GM12872 (cell line): ENCODE data around the gene INTS2.

Source experiments
- CTCF ChIP-seq: IDR thresholded peaks from 3 replicates; pipeline ENCODE4 v1.5.1; 2011; ENCODE audit warnings: low read depth, mild to moderate bottlenecking, low read length, moderate library complexity; ENCODE audit not compliant: insufficient read depth

The INTS2 gene

DNA sequence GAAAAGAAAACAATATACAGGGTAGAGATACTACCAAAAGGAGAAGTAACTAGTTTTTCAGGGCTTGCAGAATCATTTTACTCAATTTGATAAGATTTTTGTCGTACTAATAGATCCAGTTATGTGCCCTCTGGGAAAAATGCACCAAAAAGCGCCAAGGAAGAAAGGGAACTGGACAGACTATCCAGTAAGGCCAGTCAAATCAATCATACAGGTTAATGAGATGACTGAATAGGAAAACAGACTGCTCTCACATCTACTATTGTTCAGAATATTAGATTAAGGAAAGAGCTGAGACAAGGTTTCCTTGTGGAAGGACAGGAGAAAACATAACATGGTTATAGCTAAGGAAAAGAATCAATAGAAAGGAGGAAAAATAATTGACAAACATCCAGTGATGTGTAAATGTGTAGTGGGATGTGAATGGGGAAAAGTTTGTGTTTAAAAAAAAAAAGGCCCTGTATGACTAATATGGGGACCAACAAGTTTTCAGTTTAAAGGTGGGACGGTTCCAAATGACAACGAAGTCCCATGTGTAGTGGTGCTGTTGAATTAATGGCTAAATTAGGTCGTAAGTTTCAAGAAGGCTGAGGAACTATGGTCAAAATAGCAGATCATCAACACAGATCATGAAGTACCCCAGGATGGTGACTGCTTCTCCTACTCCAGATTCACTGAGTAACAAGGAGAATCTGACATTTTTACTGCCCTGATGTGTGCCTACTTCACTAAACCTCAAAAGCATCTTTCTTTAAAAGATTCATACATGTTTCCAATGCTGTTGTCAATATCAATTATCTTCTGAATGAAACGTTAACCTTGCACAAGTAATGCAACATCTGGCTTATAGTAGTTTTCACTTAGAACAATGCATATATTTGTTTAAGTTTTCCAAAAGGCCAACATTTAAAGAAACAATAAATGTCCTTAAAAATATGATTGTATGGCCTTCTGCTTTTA lies 105.2 kb downstream of the INTS2 start:
- TF ChIP-seq CTCF = no peak

DNA sequence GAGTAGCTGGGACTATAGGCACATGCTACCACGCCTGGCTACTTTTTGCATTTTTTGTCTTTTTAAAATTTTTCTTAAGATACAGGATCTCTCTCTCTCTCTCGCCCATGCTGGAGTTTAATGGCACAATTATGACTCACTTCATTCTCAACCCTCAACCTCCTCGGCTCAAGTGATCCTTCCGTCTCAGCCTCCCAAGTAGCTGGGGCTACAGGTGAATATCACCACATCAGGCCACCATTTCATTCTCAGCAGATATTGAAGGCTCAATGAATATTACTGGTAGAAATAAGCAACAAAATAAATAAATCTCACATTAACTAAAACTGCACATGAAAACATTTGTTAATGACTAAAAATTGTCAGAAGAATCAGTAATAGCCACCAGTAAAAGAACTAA lies 106.1 kb downstream of the INTS2 start:
- no peak for TF ChIP-seq CTCF

DNA sequence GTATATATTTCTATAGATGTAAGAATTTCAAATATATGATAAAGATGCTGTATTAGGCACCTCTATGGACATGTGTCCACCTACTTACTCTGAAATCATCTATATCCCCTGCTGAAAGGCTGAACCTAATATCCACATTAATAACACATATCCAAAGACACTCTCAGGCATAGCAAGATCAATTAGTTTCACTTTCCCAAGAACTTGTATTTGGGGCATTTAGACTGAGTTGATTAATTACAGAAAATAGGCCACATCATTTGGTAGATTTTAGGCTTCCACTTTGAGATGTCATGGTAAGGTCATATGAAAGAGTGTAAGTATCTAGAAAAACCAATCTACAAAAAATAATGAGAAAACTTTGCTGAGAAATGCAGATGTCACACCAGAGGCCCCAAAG lies 109.6 kb downstream of the INTS2 start:
- TF ChIP-seq CTCF = no peak

DNA sequence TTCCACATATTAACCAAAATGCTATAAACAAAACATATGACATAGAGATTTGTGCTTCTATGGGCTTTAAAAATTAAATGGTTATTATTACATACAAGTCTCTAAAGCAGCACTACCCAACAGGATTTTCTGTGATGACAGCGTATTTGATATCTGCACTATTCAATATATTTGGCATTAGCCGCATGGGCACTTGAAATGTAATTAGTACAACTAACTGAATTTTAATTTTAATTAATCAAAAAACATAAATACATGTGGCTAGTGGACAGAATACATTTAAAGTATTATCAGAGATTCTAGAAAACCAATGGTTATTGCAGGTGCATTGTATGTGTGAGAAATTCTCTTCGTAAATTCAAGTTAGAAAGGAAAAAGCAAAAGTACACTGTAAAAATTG lies 110.3 kb downstream of the INTS2 start:
- no peak for TF ChIP-seq CTCF

DNA sequence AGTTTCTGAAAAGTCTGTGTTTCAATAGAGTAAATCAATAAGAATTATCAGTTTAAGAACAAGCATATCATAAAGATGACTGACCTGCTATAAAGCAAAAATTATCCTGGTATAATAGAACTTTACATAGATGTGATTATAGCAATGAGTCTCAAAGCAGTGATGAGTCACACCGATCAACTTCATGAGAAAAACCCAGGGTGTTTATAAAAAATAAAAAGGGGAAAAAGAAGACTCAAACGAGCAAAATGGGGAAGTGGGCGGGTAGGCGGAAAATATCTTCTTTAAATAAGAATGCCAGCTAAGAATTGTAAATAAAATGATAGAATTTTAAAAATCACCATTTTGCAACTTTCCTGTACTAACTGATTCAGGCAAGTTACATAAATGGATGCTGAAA lies 111.2 kb downstream of the INTS2 start:
- TF ChIP-seq CTCF = no peak

- TF ChIP-seq CTCF = no peak
Measured at GRCh38 chr17:61815863-61816503, 111.8 kb downstream of the INTS2 start.
